Measurements from ENCODE around the gene CTNND2.

The CTNND2 gene

DNA sequence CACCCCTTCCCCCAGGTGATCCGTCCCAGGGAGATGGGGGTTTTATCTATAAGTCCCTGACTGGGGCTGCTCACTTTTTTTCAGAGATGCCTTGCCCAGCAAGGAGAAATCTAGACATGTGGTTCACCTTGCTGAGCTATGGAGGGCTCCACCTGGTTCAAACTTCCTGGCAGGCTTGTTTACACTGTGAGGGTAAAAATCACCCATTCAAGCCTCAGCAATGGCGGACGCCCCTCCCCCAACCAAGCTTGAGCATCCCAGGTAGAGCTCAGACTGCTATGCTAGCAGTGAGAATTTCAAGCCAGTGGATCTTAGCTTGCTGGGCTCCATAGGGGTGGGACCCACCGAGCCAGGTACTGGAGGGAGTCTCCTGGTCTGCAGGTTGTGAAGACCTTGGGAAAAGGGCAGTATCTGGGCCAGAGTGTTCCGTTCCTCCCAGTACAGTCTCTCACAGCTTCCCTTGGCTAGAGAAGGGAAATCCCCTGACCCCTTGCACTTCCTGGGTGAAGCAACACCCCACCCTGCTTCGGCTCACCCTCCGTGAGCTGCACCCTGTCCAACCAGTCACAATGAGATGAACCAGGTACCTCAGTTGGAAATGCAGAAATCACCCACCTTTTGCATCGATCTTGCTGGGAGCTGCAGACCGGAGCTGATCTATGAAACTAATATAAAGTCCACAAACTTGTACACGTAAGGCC lies 231.7 kb downstream of the CTNND2 start:
- H3K9me3 ChIP-seq (ENCODE audit: control insufficient read depth, insufficient read depth, low read depth, low read length), result no peaks in the 10 kb centered on the region
- CTCF ChIA-PET, result no interaction called here
- TF ChIP-seq ZNF660 (tag by site-specific recombination; IDR thresholded peaks at IDR 0.05) (no peak), RBAK (tag by site-specific recombination; IDR thresholded peaks at IDR 0.05) (no peak), ZBTB20 (tag by site-specific recombination; IDR thresholded peaks at IDR 0.05) (no peak), SP2 (tag by site-specific recombination; IDR thresholded peaks at IDR 0.05) (no peak), TRIM28 (IDR thresholded peaks at IDR 0.05; ENCODE audit: borderline replicate concordance, low read length) (no peak)
- TF ChIP-seq, protein P1, sequence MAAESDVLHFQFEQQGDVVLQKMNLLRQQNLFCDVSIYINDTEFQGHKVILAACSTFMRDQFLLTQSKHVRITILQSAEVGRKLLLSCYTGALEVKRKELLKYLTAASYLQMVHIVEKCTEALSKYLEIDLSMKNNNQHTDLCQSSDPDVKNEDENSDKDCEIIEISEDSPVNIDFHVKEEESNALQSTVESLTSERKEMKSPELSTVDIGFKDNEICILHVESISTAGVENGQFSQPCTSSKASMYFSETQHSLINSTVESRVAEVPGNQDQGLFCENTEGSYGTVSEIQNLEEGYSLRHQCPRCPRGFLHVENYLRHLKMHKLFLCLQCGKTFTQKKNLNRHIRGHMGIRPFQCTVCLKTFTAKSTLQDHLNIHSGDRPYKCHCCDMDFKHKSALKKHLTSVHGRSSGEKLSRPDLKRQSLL (tag by site-specific recombination; IDR thresholded peaks at IDR 0.05), result no peak
- TF ChIP-seq, protein P2, sequence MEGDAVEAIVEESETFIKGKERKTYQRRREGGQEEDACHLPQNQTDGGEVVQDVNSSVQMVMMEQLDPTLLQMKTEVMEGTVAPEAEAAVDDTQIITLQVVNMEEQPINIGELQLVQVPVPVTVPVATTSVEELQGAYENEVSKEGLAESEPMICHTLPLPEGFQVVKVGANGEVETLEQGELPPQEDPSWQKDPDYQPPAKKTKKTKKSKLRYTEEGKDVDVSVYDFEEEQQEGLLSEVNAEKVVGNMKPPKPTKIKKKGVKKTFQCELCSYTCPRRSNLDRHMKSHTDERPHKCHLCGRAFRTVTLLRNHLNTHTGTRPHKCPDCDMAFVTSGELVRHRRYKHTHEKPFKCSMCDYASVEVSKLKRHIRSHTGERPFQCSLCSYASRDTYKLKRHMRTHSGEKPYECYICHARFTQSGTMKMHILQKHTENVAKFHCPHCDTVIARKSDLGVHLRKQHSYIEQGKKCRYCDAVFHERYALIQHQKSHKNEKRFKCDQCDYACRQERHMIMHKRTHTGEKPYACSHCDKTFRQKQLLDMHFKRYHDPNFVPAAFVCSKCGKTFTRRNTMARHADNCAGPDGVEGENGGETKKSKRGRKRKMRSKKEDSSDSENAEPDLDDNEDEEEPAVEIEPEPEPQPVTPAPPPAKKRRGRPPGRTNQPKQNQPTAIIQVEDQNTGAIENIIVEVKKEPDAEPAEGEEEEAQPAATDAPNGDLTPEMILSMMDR (tag by site-specific recombination; IDR thresholded peaks at IDR 0.05), result no peak

DNA sequence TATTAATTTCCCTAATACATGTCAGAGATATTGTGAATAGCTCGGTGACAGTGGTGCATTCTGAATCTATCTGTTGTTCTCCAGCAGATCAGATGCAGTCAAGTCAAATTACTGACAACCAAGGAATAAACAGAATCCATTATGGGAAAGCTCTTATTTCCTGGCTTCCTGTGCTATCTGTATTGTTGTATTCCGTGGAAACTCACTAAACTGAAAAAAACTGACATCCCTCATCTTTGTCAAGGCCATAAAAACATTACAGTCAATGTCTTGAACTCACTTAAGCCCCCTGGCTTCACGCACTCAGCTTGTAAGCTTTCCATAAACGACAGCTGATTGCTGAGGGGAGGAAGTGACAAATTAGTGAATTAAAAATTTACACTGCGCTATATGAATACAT lies 245.9 kb downstream of the CTNND2 start:
- H3K9me3 ChIP-seq (ENCODE audit: control insufficient read depth, insufficient read depth, low read depth, low read length), result no peaks in the 10 kb centered on the region
- H3K4me1 ChIP-seq (ENCODE audit: control insufficient read depth, insufficient read depth, low read length), result no peaks in the 10 kb centered on the region
- TF ChIP-seq ZNF837 (tag by site-specific recombination; IDR thresholded peaks at IDR 0.05), result no peak
- TF ChIP-seq, protein P3, sequence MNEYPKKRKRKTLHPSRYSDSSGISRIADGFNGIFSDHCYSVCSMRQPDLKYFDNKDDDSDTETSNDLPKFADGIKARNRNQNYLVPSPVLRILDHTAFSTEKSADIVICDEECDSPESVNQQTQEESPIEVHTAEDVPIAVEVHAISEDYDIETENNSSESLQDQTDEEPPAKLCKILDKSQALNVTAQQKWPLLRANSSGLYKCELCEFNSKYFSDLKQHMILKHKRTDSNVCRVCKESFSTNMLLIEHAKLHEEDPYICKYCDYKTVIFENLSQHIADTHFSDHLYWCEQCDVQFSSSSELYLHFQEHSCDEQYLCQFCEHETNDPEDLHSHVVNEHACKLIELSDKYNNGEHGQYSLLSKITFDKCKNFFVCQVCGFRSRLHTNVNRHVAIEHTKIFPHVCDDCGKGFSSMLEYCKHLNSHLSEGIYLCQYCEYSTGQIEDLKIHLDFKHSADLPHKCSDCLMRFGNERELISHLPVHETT (tag by site-specific recombination; IDR thresholded peaks at IDR 0.05), result no peak
- TF ChIP-seq, protein P4, sequence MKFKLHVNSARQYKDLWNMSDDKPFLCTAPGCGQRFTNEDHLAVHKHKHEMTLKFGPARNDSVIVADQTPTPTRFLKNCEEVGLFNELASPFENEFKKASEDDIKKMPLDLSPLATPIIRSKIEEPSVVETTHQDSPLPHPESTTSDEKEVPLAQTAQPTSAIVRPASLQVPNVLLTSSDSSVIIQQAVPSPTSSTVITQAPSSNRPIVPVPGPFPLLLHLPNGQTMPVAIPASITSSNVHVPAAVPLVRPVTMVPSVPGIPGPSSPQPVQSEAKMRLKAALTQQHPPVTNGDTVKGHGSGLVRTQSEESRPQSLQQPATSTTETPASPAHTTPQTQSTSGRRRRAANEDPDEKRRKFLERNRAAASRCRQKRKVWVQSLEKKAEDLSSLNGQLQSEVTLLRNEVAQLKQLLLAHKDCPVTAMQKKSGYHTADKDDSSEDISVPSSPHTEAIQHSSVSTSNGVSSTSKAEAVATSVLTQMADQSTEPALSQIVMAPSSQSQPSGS (tag by site-specific recombination; IDR thresholded peaks at IDR 0.05; ENCODE audit: low read depth), result no peak
- TF ChIP-seq ZNF211 (tag by site-specific recombination; IDR thresholded peaks at IDR 0.05; ENCODE audit: low read depth), result no peak
- TF ChIP-seq ZNF530 (tag by site-specific recombination; IDR thresholded peaks at IDR 0.05; ENCODE audit: low read depth), result no peak
- TF ChIP-seq, protein P5, sequence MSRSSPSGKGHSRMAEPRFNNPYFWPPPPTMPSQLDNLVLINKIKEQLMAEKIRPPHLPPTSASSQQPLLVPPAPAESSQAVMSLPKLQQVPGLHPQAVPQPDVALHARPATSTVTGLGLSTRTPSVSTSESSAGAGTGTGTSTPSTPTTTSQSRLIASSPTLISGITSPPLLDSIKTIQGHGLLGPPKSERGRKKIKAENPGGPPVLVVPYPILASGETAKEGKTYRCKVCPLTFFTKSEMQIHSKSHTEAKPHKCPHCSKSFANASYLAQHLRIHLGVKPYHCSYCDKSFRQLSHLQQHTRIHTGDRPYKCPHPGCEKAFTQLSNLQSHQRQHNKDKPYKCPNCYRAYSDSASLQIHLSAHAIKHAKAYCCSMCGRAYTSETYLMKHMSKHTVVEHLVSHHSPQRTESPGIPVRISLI (tag by site-specific recombination; IDR thresholded peaks at IDR 0.05), result no peak
- TF ChIP-seq, protein P6, sequence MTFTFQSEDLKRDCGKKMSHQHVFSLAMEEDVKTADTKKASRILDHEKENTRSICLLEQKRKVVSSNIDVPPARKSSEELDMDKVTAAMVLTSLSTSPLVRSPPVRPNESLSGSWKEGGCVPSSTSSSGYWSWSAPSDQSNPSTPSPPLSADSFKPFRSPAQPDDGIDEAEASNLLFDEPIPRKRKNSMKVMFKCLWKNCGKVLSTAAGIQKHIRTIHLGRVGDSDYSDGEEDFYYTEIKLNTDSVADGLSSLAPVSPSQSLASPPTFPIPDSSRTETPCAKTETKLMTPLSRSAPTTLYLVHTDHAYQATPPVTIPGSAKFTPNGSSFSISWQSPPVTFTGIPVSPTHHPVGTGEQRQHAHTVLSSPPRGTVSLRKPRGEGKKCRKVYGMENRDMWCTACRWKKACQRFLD (tag by site-specific recombination; IDR thresholded peaks at IDR 0.05), result no peak
- TF ChIP-seq, protein P7, sequence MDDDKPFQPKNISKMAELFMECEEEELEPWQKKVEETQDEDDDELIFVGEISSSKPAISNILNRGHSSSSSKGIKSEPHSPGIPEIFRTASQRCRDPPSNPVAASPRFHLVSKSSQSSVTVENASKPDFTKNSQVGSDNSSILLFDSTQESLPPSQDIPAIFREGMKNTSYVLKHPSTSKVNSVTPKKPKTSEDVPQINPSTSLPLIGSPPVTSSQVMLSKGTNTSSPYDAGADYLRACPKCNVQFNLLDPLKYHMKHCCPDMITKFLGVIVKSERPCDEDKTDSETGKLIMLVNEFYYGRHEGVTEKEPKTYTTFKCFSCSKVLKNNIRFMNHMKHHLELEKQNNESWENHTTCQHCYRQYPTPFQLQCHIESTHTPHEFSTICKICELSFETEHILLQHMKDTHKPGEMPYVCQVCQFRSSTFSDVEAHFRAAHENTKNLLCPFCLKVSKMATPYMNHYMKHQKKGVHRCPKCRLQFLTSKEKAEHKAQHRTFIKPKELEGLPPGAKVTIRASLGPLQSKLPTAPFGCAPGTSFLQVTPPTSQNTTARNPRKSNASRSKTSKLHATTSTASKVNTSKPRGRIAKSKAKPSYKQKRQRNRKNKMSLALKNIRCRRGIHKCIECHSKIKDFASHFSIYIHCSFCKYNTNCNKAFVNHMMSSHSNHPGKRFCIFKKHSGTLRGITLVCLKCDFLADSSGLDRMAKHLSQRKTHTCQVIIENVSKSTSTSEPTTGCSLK (tag by site-specific recombination; IDR thresholded peaks at IDR 0.05), result no peak
- no peak for TF ChIP-seq YY2 (tag by site-specific recombination; IDR thresholded peaks at IDR 0.05)
- TF ChIP-seq GLIS1 (tag by site-specific recombination; IDR thresholded peaks at IDR 0.05), result no peak
- no peak for TF ChIP-seq ZNF768 (tag by site-specific recombination; IDR thresholded peaks at IDR 0.05)
- TF ChIP-seq ZNF473 (tag by site-specific recombination; IDR thresholded peaks at IDR 0.05), result no peak
- POLR2A ChIA-PET, result no interaction called here
- CTCF ChIA-PET, result no interaction called here
- H3K27ac ChIP-seq (ENCODE audit: extremely low read depth, low read depth, low read length), result no peak overlapping the region
- H3K4me3 ChIP-seq (ENCODE audit: low read depth, low read length), result no peak overlapping the region
- H3K36me3 ChIP-seq (ENCODE audit: control insufficient read depth in 2 of 2, insufficient read depth in 1 of 2, low read length in 2 of 2), result no peaks in the 10 kb centered on the region

More for the DNA sequence above, 231.7 kb downstream of the CTNND2 start:
- Histone ChIP-seq H3K36me3 (ENCODE audit: control insufficient read depth in 2 of 2, insufficient read depth in 1 of 2, low read length in 2 of 2) (no peaks in the 10 kb centered on the region), H3K4me1 (ENCODE audit: control insufficient read depth, insufficient read depth, low read length) (no peaks in the 10 kb centered on the region), H3K27ac (ENCODE audit: extremely low read depth, low read depth, low read length) (no peak overlapping the region), H3K4me3 (ENCODE audit: low read depth, low read length) (no peak overlapping the region)
- POLR2A ChIA-PET, result no interaction called here
